ENCODE results near the gene LIX1L.

- TF ChIP-seq CTCF (IDR thresholded peaks at IDR 0.05) (no peak), POLR2AphosphoS5 (IDR thresholded peaks at IDR 0.05; ENCODE audit: insufficient read depth in 1 of 2, low read depth in 1 of 2) (no peak)
Measured at GRCh38 chr1:145901312-145902021, 56.4 kb downstream of the LIX1L start.

Measured in vagina (tissue), 2 donors.